ENCODE data around the gene LMNB1.

Gene LMNB1

GRCh38 chr5:126884269-126884819, 107.4 kb downstream of the LMNB1 start:
- Histone ChIP-seq H3K79me2 (ENCODE audit: insufficient read depth, low read length) (no peaks in the 10 kb centered on the region), H3K36me3 (ENCODE audit: insufficient read depth, low read length) (no peaks in the 10 kb centered on the region), H2AFZ (ENCODE audit: low read length) (no peak overlapping the region), H3K4me2 (ENCODE audit: low read length) (no peak overlapping the region), H3K27ac (ENCODE audit: low read depth, low read length, poor library complexity, severe bottlenecking) (no peak overlapping the region), H3K9me3 (ENCODE audit: low read length) (no peaks in the 10 kb centered on the region), H3K27me3 (ENCODE audit: insufficient read depth, low read length) (no peaks in the 10 kb centered on the region), H3K4me3 (ENCODE audit: low read depth, low read length, poor library complexity, severe bottlenecking) (no peak overlapping the region), H3K4me1 (ENCODE audit: insufficient read depth, low read length, severe bottlenecking) (no peaks in the 10 kb centered on the region), H3F3A (ENCODE audit: insufficient read depth, low read length) (no peaks in the 10 kb centered on the region), H4K20me1 (ENCODE audit: insufficient read depth, low read length) (no peaks in the 10 kb centered on the region), H3K9me2 (ENCODE audit: low read depth, low read length) (no peaks in the 10 kb centered on the region), H3K9ac (ENCODE audit: low read length) (no peak overlapping the region)
- no peak for TF ChIP-seq CTCF (IDR thresholded peaks at IDR 0.05; ENCODE audit: low read length)
- no peak for TF ChIP-seq EZH2 (IDR thresholded peaks at IDR 0.05; ENCODE audit: borderline replicate concordance, low read length)

Data from OCI-LY1 (cell line).